ENCODE measurements around the gene WDR13.
"Not testable (repeated sequence)": the region's sequence is repeated elsewhere in the genome, so short reads cannot be mapped to it uniquely, and the experiment has no call there.

WDR13 gene

DNA sequence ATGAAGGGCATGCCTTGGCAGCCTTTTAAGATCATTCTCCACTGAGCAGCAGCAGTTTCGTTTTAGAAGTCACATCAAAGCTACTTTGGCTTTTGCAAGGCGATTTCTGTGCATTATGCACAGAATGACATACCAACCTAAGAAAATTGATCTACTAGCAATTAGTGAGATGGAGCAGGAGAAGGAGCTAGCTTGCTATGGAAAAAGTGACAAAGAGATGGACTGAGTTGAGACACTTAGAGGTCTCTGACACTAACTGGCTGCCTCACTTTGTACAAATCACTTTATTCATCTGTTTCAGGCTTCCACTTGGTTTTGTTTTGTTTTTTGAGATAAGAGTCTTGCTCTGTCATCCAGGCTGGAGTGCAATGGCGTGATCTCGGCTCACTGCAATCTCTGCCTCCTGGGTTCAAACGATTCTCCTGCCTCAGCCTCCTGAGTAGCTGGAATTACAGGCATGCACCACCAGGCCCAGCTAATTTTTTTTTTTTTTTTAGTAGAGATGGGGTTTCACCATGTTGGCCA lies 54.8 kb downstream of the WDR13 start:
- in situ Hi-C loops (cut with HindIII; ENCODE audit: low sequenced_read_pairs): not testable (repeated sequence)

DNA sequence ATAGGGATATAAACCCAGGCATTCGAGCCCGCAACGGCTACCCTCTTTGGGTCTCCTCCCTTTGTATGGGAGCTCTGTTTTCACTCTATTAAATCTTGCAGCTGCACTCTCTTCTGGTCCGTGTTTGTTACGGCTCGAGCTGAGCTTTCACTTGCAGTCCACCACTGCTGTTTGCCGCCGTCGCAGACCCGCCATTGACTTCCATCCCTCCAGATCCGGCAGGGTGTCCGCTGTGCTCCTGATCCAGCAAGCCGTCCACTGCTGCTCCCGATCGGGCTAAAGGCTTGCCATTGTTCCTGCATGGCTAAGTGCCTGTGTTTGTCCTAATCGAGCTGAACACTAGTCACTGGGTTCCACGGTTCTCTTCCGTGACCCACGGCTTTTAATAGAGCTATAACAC lies 57.5 kb downstream of the WDR13 start:
- in situ Hi-C loops (cut with HindIII; ENCODE audit: low sequenced_read_pairs): not testable (repeated sequence)

Data from endothelial cell of hepatic sinusoid (primary cell).